Vagina (tissue), 2 donors: ENCODE results near the gene PEX5L.

Experiments used
- POLR2A ChIP-seq, 2 donors: fragments of 450-650 bp; IDR thresholded peaks; one replicate each; pipeline ENCODE4 v1.6.1; 2017; ENCODE audit warnings: antibody characterized with exemption in 2 of 2, mild to moderate bottlenecking in 2 of 2, moderate library complexity in 2 of 2
- POLR2AphosphoS5 ChIP-seq, 2 donors: sonication (generic); formaldehyde crosslinking; IDR thresholded peaks; one replicate each; pipeline ENCODE4 v1.9.0; 2017; ENCODE audit warnings: antibody characterized with exemption in 2 of 2, mild to moderate bottlenecking in 2 of 2, low read depth in 1 of 2; ENCODE audit not compliant: insufficient read depth in 1 of 2
- TF ChIP-seq, protein P1 (sequence below), 3 experiments: fragments of 450-650 bp in 2 of 3; fragments of 200-600 bp in 1 of 3; sonication (generic) in 1 of 3; IDR thresholded peaks; one replicate each; pipeline ENCODE4 v1.5.1; 2017 to 2019; ENCODE audit warnings: antibody characterized with exemption in 3 of 3, mild to moderate bottlenecking in 2 of 3, moderate library complexity in 2 of 3

GRCh38 chr3:179972881-179973423 is 63.8 kb downstream of the PEX5L start:
- no peak for TF ChIP-seq POLR2A (IDR thresholded peaks at IDR 0.05)
- TF ChIP-seq, protein P1, sequence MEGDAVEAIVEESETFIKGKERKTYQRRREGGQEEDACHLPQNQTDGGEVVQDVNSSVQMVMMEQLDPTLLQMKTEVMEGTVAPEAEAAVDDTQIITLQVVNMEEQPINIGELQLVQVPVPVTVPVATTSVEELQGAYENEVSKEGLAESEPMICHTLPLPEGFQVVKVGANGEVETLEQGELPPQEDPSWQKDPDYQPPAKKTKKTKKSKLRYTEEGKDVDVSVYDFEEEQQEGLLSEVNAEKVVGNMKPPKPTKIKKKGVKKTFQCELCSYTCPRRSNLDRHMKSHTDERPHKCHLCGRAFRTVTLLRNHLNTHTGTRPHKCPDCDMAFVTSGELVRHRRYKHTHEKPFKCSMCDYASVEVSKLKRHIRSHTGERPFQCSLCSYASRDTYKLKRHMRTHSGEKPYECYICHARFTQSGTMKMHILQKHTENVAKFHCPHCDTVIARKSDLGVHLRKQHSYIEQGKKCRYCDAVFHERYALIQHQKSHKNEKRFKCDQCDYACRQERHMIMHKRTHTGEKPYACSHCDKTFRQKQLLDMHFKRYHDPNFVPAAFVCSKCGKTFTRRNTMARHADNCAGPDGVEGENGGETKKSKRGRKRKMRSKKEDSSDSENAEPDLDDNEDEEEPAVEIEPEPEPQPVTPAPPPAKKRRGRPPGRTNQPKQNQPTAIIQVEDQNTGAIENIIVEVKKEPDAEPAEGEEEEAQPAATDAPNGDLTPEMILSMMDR (IDR thresholded peaks at IDR 0.05), result no peak
- no peak for TF ChIP-seq POLR2AphosphoS5 (IDR thresholded peaks at IDR 0.05; ENCODE audit: insufficient read depth in 1 of 2, low read depth in 1 of 2)
